ENCODE measurements around the gene CAMSAP2.

The CAMSAP2 gene

DNA sequence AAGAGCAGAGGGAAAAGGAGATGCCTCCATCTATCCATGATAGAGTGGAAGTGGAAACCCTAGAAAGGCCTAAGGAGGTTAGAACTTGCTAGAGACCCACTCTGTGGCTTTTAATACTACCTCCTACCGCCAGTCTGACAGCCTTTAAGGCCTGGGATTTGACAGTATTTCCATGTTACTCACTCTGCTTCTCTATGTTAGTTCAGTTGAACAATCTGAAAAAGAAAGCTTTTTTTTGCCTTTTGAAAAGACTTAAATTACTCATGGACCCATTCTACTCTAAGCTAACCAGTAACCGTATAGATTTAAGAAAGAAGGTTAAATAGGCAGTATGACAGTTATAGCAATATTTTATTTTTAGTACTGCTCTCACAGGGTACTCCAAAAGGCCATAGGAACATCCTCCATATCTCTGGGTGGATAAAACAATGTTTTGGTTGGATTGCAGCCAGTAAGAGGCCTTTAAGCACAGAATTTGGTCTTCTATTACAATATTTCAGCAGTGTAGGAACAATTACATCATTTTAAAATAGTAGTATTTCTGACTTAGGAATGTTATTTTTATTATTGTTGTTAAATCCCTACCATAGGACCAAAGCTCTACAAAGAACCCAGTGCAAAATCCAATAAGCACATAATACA lies 118.1 kb downstream of the CAMSAP2 start:
- DNase-seq, result no peak

DNA sequence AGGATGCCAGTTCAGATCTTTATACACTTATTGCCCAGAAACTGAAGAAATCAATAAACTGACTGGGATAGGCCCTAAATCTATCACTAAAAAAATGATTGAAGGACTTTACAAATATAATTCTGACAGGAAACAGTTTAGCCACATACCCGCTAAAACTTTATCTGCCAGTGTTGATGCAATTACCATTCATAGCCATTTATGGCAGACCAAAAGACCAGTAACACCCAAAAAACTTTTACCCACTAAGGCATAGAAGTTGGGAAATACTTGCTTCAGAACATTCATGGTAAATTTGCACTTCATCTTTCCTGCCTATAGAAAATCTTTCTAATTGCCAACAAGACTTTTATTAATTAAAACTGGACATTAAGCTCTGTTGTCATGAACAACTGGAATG lies 119.1 kb downstream of the CAMSAP2 start:
- DNase-seq, result no peak

GRCh38 chr1:200861937-200862647 lies 123.4 kb downstream of the CAMSAP2 start:
- DNase-seq, result no peak

GRCh38 chr1:200862713-200863415 lies 124.2 kb downstream of the CAMSAP2 start:
- no peak for DNase-seq

GRCh38 chr1:200866116-200866515 lies 127.4 kb downstream of the CAMSAP2 start:
- no peak for DNase-seq

DNA sequence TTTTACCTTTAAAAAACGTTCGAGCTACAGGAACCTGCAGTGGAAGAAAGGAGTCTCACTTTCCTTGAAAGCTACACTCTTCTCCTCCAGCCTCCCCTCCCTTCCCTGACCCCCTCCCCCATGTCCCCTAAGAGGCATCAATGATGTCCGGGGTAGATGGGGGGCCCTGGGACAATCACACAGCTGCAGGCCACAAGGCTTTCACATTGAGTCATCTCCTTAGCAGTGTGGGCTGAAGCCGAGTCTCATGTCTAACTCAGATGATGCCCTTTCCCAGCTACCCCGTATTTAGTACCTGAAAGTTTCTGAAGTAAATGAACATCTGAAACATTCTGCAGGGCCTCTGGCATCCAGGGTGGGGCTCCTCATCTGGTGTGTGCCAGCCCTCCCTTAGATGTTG lies 127.8 kb downstream of the CAMSAP2 start:
- no peak for DNase-seq

DNA sequence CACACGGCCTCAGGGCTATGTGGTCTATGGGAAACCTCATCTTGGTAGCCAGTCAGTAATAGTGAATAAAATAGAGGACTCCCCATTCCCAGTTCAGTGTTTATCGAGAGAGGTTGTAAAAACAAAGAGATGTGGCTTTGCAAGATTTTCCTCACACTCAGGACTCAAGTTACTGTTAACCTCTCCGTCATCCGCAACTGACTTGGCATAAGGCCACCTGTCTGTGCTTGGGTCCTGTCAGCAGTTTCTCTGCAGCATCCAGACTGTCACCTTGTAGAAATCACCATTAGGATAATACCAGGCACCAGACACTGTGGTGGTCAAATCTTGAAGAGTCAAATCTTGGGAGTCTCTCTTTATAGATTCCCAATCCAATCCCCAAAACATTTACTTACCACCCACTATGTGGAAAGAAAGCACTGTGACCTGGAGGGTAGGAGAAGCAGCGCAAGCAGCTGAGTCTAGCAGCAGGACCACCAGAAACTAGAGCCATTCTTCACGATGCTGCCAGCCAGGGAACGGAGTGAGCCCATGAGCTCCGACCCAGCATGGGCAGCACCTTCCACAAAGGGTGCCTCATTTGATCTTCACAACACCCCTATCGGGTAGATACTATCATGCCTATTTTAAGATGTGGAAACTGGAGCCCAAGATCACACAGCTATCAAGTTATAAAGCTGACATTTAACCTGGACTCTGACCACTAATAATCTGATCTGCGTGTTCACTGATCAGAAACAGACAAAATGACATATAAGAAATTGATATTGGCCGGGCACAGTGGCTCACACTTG lies 128.5 kb downstream of the CAMSAP2 start:
- no peak for DNase-seq

- DNase-seq, result no peak
Observed at GRCh38 chr1:200869376-200869752, 130.7 kb downstream of the CAMSAP2 start.

DNA sequence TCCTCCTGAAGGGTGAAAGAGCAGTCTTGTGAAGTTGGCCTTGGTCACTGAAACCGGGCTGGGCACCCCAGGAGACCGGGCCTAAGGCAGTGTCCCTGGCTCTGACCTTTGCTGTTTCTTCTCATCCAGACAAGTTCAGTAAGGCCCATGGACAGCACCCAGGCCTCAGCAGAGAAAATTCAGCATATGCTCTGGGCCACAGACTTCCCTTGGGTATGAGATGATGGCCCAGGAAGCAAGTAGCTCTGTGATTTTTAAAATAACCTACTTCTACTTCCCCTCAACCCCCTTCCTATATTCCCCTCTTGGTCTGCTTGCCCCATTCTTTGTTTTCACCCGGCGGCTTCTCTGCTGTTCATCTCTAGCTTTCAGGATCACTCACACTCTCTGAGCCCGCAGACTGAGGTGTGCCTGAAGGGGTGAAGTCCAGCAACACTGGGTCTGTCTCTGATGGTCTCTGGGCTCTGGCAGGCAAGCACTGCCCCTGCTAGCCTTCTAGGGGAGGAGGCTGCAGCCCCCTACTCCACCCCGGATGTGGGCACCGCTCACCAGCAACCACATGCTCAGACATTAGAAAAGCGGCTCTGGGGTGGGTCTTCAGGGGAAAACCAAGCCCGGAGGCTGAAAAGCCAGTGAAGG lies 131.2 kb downstream of the CAMSAP2 start:
- DNase-seq, result no peak

DNA sequence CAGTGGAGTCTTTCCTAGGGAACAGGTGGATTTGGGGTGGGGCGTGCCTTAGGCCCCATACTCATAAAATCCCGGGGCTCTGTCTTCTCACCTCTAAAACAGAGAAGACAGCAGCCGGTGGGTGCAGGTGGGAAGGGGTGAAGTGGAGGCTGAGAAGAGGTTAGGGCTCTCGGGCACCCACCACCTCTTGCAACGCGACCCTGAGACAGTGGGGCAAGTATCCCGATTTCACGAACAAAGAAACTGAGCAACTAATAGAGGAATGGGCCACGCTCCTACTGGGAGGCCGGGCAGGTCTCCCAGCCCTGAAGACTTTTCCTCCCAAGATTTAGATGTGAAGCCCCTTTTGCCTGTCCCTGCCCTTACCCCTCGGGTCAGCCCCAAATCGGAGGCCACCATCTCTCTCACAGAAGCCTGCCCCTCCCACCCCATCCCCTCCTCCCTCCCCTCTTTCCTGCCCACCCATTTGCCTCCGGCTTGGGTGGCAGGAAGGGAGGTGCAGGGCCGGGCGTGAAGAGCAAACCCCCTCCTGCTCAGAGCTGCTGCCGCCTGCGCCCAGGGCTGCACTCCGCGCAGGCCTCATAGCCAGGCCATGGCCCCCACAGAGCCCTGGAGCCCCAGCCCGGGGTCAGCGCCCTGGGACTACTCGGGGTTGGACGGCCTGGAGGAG lies 133.9 kb downstream of the CAMSAP2 start, which contains the start of gene GPR25:
Gene GPR25 (plus strand): TSS at position 536 of the 670 bp plus-strand sequence. CDS start 57 bp downstream, at position 593.
- no peak for DNase-seq

DNA sequence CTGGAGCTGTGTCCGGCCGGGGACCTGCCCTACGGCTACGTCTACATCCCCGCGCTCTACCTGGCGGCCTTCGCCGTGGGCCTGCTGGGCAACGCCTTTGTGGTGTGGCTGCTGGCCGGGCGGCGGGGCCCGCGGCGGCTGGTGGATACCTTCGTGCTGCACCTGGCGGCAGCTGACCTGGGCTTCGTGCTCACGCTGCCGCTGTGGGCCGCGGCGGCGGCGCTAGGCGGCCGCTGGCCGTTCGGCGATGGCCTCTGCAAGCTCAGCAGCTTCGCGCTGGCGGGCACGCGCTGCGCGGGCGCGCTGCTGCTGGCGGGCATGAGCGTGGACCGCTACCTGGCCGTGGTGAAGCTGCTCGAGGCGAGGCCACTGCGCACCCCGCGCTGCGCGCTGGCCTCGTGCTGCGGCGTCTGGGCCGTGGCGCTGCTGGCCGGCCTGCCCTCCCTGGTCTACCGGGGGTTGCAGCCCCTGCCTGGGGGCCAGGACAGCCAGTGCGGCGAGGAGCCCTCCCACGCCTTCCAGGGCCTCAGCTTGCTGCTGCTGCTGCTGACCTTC lies 134.5 kb downstream of the CAMSAP2 start:
- DNase-seq, result peak; percentile 33

DNA sequence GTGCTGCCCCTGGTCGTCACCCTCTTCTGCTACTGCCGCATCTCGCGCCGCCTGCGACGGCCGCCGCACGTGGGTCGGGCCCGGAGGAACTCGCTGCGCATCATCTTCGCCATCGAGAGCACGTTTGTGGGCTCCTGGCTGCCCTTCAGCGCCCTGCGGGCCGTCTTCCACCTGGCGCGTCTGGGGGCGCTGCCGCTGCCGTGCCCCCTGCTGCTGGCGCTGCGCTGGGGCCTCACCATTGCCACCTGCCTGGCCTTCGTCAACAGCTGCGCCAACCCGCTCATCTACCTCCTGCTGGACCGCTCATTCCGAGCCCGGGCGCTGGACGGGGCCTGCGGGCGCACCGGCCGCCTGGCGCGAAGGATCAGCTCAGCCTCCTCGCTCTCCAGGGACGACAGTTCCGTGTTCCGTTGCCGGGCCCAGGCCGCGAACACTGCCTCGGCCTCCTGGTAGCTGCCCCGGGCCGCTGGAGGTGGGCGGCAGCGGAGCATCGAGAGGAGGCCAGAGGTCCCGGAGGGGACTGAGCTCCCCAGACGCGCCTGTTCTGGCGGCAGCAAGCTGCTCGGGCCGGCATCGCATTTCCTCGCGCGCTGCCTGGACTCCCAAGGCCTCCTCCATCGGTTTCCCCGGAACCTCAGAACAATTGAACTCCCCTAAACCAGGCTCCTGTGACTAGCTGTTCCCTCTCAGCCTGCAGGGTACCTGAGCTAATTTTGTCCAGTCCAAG lies 135.1 kb downstream of the CAMSAP2 start:
- DNase-seq, result no peak

- no peak for DNase-seq
Observed at GRCh38 chr1:200874694-200875093, 136.0 kb downstream of the CAMSAP2 start.

DNA sequence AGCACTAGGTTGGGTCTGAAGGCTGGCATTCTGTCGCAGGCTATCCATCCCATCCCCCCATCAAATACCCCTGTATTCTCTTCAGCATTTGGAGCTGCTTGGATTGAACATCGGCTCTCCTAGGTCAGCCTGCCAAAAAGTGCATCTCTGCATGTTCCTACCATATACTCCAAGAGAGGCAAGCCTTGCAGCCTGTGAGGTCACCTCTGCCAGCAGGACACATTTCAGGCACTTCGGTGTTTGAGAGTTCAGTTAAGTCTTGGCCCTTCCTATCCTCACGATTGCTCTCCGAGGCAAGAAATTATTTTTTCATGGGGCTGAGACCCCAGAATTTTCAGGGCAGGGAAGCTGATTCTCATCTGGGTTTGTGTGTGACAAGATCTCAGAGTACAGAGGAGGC lies 136.7 kb downstream of the CAMSAP2 start:
- no peak for DNase-seq

GRCh38 chr1:200877010-200877409 lies 138.3 kb downstream of the CAMSAP2 start:
- DNase-seq, result no peak

DNA sequence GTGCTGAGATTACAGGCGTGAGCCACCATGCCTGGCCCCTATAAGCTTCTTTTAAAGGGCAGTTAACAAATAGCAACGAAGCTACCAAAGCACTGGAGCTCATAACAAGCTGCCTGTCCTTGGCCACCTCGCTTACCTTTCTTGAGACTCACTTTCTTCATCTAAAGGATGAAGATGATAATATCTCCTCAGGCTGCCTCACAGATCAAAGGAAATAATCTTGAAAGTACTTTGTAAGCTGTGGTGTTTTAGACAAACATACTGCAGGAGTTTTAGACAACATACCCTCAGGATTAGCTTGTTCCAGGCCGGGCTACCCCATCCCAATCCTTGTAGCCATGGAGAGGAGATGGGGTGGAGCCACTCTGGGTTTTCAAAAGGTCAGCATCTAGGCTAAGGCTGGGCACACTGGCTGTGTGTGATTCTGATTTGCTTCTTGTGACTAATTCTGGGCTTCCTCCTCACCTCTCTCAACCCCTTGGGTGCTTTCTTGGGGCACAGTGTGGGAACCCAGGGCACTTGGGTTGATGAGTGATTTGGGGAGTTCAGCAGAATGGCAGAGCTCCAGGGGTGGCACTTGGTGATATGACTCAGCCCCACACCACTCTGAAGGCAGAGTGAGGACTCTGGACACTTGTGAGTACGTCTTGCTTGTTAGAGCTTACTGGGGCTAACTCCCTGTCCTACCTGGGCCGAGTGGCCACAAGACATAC lies 139.3 kb downstream of the CAMSAP2 start:
- DNase-seq, result no peak

DNA sequence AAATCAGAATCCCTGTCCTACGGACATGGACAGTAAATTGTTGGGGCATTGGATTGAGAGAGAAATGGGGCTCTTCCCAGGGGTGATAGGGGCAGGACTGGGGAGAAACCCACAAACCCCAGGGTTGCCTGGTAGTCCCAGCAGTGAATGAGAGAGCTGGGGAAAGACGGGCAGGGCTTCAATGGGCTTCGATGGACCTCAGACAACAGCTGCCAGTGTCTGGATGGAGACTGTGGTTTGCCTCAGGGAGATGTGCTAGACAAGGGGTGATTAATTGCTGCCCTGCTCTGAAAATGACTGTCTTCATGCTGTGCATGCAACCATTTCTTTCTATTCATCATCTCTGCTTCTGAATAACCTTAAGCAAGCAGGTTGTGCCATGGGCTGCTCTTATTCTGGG lies 141.5 kb downstream of the CAMSAP2 start:
- DNase-seq, result no peak

GRCh38 chr1:200883118-200883517 lies 144.4 kb downstream of the CAMSAP2 start:
- DNase-seq, result no peak

DNA sequence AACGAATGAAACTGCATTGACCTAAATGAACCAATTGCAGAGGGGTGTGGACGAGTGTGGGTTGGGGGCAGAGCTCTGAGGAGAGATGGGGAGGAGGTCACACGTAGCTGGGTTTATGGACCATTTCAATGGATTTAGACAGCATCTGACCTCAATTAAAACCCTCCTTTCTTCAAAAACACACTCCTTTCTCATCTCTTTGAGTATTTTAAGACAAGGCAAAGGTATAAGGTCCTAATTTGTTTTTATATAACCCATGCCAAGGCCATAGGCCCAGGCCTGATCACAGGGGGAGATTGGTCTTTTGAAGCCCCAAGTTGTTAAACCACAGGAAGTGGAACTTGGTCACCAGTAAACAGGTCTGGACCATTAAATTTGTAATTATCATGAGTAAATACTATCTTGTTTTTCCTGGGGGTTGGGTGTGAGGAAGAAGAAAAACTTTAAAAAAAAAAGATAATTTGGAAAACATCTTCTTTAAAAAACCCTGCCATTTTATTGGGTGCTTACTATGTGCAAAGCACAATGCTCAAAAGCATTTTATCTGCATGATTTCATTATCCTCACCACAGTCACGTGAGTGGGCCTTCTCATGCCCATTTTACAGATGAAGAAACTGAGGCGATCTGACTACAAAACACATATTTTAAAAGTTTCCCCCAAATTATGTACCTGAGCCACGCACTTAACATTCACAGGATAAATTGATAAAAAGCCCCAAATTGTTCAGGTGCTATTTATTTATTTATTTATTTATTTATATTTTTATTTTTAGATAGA lies 147.1 kb downstream of the CAMSAP2 start:
- no peak for DNase-seq

DNA sequence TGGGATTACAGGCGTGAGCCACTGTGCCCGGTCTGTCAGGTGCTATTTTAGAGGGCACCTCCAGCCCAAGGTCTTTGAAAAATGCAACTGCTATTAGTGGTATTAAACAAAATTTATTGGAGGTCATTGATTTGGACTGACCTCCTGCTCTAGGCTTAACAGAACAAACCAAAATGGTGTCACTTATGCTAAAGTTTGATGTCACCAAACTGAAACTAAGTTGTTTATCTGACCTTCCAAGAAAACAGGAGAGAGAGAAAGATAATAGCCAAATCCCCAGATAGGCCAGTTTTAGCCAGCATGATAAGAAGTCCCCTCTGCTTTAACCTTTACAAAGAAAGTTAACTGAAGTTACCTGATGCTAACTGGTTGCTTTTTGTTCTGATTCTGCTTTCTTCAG lies 147.9 kb downstream of the CAMSAP2 start:
- DNase-seq, result no peak
